Fibroblast of lung (primary cell): ENCODE measurements around the gene RDH16. TPM values are rescaled to one million over a fixed set of nuclear protein-coding genes. Genes with fewer than 3 reads are reported as not detected.

Experiments
- DNase-seq, 2 donors: peaks; one replicate each; pipeline versions ENCODE4 v3.0.0 to v3.0.0-alpha.2; 2010; ENCODE audit warnings: low read depth in 2 of 2
- H2AFZ ChIP-seq: 2 replicates; pipeline ENCODE4 v1.5.1; 2012; ENCODE audit warnings: low read length, control low read depth, inconsistent platforms
- H3K27ac ChIP-seq: 2 replicates; pipeline ENCODE4 v1.5.1; 2011; ENCODE audit warnings: low read length, control low read depth; ENCODE audit not compliant: insufficient read depth
- H3K27me3 ChIP-seq: 2 replicates; pipeline ENCODE4 v1.5.1; 2011; ENCODE audit warnings: mild to moderate bottlenecking, low read length; ENCODE audit not compliant: control insufficient read depth, insufficient read depth
- H3K36me3 ChIP-seq: 2 replicates; pipeline ENCODE4 v1.5.1; 2011; ENCODE audit warnings: low read length; ENCODE audit not compliant: control insufficient read depth, insufficient read depth
- H3K4me1 ChIP-seq: 2 replicates; pipeline ENCODE4 v1.5.1; 2011; ENCODE audit warnings: low read length; ENCODE audit not compliant: control insufficient read depth, insufficient read depth; ENCODE audit errors: extremely low read depth
- H3K4me2 ChIP-seq: 2 replicates; pipeline ENCODE4 v1.5.1; 2011; ENCODE audit warnings: low read length, control low read depth; ENCODE audit not compliant: insufficient read depth; ENCODE audit errors: extremely low read depth
- H3K4me3 ChIP-seq, 4 experiments: fragments of 200-600 bp in 1 of 4; sonication (generic) in 1 of 4; replicated peaks in 1 of 4; 2 replicates each; pipeline ENCODE4 v1.5.1; 2011 to 2016; ENCODE audit warnings: low read length in 4 of 4, low read depth in 3 of 4, mild to moderate bottlenecking in 3 of 4, control low read depth in 2 of 4, inconsistent platforms in 1 of 4, mixed read lengths in 1 of 4; ENCODE audit not compliant: insufficient read depth in 1 of 4; ENCODE audit errors: control extremely low read depth in 1 of 4
- H3K79me2 ChIP-seq: 2 replicates; pipeline ENCODE4 v1.5.1; 2012; ENCODE audit warnings: mild to moderate bottlenecking, low read length, inconsistent platforms; ENCODE audit not compliant: control insufficient read depth, insufficient read depth
- H3K9ac ChIP-seq: 2 replicates; pipeline ENCODE4 v1.5.1; 2011; ENCODE audit warnings: mild to moderate bottlenecking, low read length, control low read depth; ENCODE audit not compliant: insufficient read depth
- H3K9me3 ChIP-seq: 2 replicates; pipeline ENCODE4 v1.5.1; 2012; ENCODE audit warnings: low read depth, low read length; ENCODE audit not compliant: control insufficient read depth, insufficient read depth
- H4K20me1 ChIP-seq: 2 replicates; pipeline ENCODE4 v1.5.1; 2011; ENCODE audit warnings: low read length; ENCODE audit not compliant: control insufficient read depth, insufficient read depth; ENCODE audit errors: extremely low read depth
- CTCF ChIP-seq, 2 donors: IDR thresholded peaks in 1 of 2; conservative IDR thresholded peaks in 1 of 2; 1 replicate in 1 of 2; 2 replicates in 1 of 2; pipeline ENCODE4 v1.5.1; 2011 to 2012; ENCODE audit warnings: low read length in 2 of 2, control low read depth in 1 of 2, inconsistent platforms in 1 of 2, low read depth in 1 of 2, mild to moderate bottlenecking in 1 of 2
- EZH2 ChIP-seq: IDR thresholded peaks from 2 replicates; pipeline ENCODE4 v1.5.1; 2012; ENCODE audit warnings: low read length, control low read depth, mild to moderate bottlenecking; ENCODE audit errors: missing control alignments
- polyA plus RNA-seq, 2 donors: library from polyadenylated mRNA; depleted of rRNA in 1 of 2; stranded (reverse) in 1 of 2; unstranded in 1 of 2; fragments of >200 nt; gene quantifications; 2 replicates each; pipeline ENCODE4 v1.2.1, GENCODE V29; 2011 to 2012; ENCODE audit warnings: missing spikeins in 1 of 2
- total RNA-seq: library from RNA; depleted of rRNA; stranded (reverse); fragments of >200 nt; gene quantifications from 2 replicates; pipeline ENCODE4 v1.2.1, GENCODE V29; 2014

Gene RDH16
- total and polyA plus RNA-seq, 2 donors (not counting 1 experiment from before 2014, with no cell fraction given), result 0.17 TPM; not detected in 1

GRCh38 chr12:56954958-56955355 is 2.5 kb downstream of the RDH16 start:
- H3K9me3 ChIP-seq, result no peaks in the 10 kb centered on the region
- no peaks in the 10 kb centered on the region for H3K4me1 ChIP-seq
- TF ChIP-seq CTCF (conservative IDR thresholded peaks at IDR 0.05 in 1 of 2, IDR thresholded peaks at IDR 0.05 in 1 of 2; ENCODE audit: low read depth in 1 of 2, low read length in 2 of 2) (no peak), EZH2 (no peak)
- H3K36me3 ChIP-seq, result no peaks in the 10 kb centered on the region
- no peak overlapping the region for H2AFZ ChIP-seq
- H3K27me3 ChIP-seq, result peaks cover 3% of the 10 kb centered on the region
- H3K27ac ChIP-seq, result no peak overlapping the region
- H3K79me2 ChIP-seq, result no peaks in the 10 kb centered on the region
- H3K9ac ChIP-seq, result no peak overlapping the region
- no peaks in the 10 kb centered on the region for H4K20me1 ChIP-seq
- DNase-seq, result no peak
- no peak overlapping the region for H3K4me3 ChIP-seq
- H3K4me2 ChIP-seq, result no peak overlapping the region

- Histone ChIP-seq H3K9me3 (no peaks in the 10 kb centered on the region), H3K4me2 (no peak overlapping the region), H3K27me3 (peaks cover 3% of the 10 kb centered on the region), H3K4me3 (no peak overlapping the region), H3K79me2 (no peaks in the 10 kb centered on the region), H3K27ac (no peak overlapping the region), H2AFZ (no peak overlapping the region), H3K9ac (no peak overlapping the region), H3K4me1 (no peaks in the 10 kb centered on the region), H4K20me1 (no peaks in the 10 kb centered on the region), H3K36me3 (no peaks in the 10 kb centered on the region)
- DNase-seq, result no peak
- TF ChIP-seq EZH2 (no peak), CTCF (conservative IDR thresholded peaks at IDR 0.05 in 1 of 2, IDR thresholded peaks at IDR 0.05 in 1 of 2; ENCODE audit: low read depth in 1 of 2, low read length in 2 of 2) (no peak)
Measured at GRCh38 chr12:56954057-56954957, 3.1 kb downstream of the RDH16 start.

GRCh38 chr12:56953314-56953713 is 4.1 kb downstream of the RDH16 start:
- Histone ChIP-seq H3K4me3 (no peak overlapping the region), H3K27ac (no peak overlapping the region), H3K79me2 (no peaks in the 10 kb centered on the region), H2AFZ (no peak overlapping the region), H3K4me2 (no peak overlapping the region), H3K27me3 (peaks cover 3% of the 10 kb centered on the region), H4K20me1 (no peaks in the 10 kb centered on the region), H3K36me3 (no peaks in the 10 kb centered on the region), H3K4me1 (no peaks in the 10 kb centered on the region), H3K9ac (no peak overlapping the region), H3K9me3 (no peaks in the 10 kb centered on the region)
- DNase-seq, result no peak
- no peak for TF ChIP-seq CTCF (conservative IDR thresholded peaks at IDR 0.05 in 1 of 2, IDR thresholded peaks at IDR 0.05 in 1 of 2; ENCODE audit: low read depth in 1 of 2, low read length in 2 of 2)
- TF ChIP-seq EZH2, result no peak
